GM18873 (cell line): ENCODE measurements around the gene LILRA1.
"Not testable (repeated sequence)": the region's sequence is repeated elsewhere in the genome, so short reads cannot be mapped to it uniquely, and the experiment has no call there.

ENCODE experiments used
- ATAC-seq: cut with Tn5 transposase; IDR thresholded peaks from one replicate; pipeline ENCODE4 v1.9.1; 2021; ENCODE audit warnings: mild to moderate bottlenecking, moderate library complexity, moderate number of reproducible peaks; ENCODE audit not compliant: unreplicated experiment, low FRiP score

The LILRA1 gene

DNA sequence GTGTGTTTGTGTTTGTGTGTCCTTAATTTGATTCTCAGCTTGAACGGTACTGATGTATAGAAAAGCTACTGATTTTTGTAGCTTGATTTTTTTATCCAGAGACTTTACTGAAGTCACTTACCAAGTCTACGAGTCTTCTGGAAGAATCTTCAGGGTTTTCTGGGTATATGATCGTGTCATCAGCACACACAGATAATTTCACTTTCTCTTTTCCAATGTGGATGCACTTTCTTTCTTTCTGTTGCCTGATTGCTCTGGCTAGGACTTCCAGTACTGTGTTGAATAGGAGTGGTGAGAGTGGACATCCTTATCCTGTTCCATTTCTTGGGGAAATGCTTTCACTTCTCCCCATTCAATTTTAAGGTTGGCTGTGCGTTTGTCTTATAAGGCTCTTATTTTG, 29.0 kb downstream of the LILRA1 start:
- ATAC-seq, result no peak

DNA sequence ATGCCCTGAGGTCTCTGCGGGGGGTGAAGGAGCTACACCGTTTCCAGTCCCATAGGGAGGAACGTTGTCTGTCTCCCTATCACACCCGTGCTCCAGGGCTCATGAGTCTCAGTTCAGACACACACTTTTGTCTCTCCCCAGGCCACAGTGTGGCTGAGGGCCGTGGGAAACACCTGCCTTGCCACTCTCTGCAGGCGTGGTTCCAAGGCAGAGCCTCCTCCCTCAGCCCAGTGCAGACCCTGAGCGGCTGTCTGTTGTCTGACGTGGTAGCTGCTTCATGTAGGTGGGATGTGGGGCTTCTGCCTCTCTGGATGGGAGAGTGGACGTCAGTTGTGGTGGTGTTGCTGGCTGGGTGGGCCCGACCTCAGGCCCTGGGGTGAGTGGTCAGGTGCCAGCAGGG, 30.8 kb downstream of the LILRA1 start:
- ATAC-seq, result not testable (repeated sequence)

DNA sequence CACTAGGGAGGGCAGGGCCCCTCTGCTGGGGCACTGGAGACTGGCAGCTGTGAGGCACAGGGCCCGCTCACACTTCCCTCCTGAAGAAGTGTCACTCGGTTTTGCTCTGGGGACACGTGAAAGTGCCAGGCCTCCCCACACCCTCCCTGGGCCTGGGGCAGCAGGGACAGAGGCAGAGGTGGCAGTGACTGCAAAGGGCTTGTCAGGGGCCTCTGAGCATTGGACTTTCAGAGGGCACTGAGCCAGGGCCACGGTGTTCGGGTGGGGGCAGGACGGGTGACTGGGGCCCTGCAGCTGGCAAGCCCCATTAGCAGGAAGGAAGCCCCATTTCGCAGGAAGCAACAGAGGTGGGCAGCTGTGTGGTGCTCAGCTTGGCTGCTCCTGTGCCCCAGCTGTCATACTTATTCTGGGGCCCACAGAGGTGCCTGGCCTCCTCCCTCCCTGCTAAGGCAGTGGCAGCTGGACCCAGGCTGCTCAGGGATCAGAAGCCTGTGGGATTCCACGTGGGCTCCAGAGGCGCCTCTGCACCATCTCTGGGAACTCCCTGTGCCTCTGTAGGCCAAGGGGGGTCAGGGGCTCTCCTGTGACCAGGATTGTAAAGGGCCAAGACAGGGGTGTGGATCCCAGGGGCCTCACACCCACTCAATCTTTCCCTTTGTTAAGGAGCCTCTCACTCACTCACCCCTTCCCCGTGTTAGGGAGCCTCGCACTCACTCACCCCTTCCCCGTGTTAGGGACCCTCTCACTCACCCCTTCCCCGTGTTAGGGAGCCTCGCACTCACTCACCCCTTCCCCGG, 31.7 kb downstream of the LILRA1 start:
- not testable (repeated sequence) for ATAC-seq

DNA sequence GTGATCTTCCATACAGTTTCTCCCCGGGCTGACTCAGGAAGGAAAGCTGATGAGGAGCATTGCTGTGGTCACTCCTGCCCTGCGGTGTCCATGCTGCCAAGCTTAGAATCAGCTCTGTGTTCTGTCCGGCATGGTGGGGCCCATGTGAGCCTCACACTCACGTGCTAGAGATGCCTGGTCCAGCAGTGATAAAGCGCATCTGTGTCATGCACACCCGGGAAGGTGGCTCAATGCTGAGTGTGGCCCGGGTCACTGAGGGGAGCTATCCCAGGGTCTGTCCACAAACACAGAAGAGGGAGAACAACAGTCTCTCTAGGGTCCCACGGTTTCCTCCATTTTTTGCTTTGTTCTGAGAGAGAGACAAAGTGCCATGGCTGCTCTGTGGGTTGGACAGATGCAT, 33.3 kb downstream of the LILRA1 start:
- no peak for ATAC-seq

DNA sequence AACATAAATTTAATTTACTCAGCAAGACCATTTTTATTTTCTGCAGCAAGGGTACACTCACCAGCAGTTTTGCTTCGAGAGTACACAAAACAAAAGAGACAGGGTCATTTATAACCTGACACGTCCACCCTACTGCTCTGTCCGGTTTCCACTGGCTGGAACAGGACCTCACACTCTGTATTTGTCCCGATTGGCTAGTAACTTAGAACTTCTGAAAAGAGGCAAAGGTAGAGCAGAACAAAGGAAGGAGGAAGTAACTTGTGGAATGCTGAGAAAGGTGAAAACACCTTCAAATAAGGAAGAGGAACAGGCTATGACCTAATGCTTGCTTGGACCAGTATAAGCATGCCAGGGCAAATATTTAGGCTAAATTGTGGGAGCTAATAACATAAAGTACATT, 34.5 kb downstream of the LILRA1 start:
- not testable (repeated sequence) for ATAC-seq

DNA sequence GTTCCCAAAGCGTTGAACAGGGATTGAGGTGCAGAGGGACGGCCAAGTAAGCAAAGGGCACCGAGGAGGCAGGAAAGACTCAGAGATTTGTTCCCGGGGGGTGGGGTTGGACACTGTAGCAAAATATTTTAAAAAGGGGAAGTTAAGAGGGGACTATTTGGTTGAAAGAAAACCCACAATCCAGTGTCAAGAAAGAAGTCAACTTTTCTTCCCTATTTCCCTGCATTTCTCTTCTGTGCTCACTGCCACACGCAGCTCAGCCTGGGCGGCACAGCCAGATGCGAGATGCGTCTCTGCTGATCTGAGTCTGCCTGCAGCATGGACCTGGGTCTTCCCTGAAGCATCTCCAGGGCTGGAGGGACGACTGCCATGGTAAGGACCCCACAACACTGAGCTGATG, 36.8 kb downstream of the LILRA1 start, which contains the start of gene LILRB1:
LILRB1 (plus strand) TSS at position 223 of the 400 bp plus-strand sequence. CDS start 590 bp downstream, outside the sequence.
- ATAC-seq, result not testable (repeated sequence)

DNA sequence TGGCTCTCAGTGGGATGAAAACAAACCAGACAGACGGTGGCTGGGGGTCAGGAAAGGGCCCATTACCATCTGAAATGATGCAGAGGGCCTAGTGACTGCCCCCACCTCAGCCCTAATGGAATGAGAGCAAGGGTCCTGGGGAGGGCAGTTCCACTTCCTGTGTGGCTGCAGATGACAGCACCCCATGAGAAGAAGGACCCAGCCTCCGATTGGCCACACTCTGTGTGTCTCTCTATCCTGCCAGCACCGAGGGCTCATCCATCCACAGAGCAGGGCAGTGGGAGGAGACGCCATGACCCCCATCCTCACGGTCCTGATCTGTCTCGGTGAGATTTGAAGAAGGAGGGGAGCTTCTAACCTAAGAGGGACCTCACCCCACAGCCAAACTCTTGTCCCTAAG, 37.4 kb downstream of the LILRA1 start:
- ATAC-seq, result no peak

DNA sequence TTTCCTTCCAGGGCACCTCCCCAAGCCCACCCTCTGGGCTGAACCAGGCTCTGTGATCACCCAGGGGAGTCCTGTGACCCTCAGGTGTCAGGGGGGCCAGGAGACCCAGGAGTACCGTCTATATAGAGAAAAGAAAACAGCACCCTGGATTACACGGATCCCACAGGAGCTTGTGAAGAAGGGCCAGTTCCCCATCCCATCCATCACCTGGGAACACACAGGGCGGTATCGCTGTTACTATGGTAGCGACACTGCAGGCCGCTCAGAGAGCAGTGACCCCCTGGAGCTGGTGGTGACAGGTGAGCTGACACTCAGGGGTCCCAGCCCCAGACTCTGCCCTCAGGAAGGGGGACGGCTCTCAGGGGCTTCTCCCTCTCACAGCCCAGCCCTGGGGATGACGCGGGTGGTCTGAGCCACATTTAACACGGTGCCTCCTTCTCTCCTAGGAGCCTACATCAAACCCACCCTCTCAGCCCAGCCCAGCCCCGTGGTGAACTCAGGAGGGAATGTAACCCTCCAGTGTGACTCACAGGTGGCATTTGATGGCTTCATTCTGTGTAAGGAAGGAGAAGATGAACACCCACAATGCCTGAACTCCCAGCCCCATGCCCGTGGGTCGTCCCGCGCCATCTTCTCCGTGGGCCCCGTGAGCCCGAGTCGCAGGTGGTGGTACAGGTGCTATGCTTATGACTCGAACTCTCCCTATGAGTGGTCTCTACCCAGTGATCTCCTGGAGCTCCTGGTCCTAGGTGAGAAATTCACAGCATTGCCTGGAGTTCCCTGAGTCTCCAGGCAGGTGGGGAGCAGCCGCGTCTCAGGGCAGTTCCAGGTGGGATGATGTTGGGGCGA, 38.3 kb downstream of the LILRA1 start:
- ATAC-seq, result not testable (repeated sequence)

DNA sequence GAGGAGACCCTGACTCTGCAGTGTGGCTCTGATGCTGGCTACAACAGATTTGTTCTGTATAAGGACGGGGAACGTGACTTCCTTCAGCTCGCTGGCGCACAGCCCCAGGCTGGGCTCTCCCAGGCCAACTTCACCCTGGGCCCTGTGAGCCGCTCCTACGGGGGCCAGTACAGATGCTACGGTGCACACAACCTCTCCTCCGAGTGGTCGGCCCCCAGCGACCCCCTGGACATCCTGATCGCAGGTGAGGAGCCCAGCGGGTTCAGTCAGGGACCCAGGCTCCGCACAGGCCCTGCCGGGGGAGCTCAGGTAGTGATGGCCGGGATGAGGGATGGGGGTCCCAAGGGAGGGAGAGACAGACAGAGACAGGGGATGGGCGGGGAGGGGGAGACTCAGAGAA, 39.1 kb downstream of the LILRA1 start:
- not testable (repeated sequence) for ATAC-seq

DNA sequence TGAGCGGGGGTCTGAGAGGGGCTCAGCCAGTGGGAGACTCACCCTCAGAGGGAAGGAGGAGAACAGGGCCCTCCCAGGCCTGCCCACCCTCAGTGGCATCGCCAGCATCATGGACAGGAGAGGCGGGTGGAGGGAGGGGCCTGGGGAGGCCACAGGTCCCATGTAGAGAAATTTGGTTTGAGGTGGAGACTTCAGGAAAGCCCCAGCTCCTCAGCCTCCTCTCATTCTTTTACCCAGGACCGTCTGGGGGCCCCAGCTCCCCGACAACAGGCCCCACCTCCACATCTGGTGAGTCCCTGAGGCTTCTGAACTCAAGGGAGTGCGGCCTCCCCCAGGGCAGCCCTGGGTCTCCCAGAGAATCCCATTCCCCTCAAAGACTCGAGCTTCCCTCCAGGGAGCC, 40.0 kb downstream of the LILRA1 start:
- no peak for ATAC-seq

DNA sequence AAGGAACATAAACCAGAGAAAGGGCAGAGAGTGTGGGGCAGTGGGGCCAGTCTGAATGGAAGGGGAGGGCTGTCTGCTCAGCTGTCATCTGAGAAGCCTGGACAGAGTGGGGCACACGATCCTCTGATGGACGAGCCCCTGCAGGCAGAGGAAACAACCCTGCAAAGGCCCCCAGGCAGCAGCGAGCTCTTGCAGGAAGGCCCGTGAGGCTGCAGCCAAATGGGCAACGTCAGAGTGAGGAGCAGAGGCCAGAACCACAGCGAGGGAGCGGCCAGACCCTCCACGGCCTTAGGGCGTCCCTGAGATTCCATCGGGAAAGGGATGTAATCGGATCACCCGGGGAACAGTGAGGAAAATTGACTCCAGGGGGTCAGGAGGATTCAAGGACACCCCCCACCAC, 42.6 kb downstream of the LILRA1 start:
- ATAC-seq, result not testable (repeated sequence)

DNA sequence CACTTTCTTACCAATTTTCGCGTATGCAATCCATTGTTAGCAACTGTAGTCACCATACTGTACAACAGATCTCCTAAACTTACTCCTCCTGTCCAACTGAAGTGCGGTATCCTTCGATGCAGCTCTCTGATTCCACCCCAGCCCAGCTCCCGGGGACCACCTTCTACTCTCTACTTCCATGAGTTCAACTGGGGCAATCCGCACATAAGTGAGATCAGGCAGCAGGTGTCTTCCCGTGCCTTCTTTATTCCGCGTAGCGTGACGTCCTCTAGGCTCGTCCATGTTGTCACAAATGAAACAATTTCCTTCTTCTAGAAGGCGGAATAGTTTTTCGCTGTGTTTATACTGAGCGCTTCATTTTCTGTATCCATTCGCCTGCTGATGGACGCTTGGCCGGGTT, 45.3 kb downstream of the LILRA1 start:
- ATAC-seq, result no peak

DNA sequence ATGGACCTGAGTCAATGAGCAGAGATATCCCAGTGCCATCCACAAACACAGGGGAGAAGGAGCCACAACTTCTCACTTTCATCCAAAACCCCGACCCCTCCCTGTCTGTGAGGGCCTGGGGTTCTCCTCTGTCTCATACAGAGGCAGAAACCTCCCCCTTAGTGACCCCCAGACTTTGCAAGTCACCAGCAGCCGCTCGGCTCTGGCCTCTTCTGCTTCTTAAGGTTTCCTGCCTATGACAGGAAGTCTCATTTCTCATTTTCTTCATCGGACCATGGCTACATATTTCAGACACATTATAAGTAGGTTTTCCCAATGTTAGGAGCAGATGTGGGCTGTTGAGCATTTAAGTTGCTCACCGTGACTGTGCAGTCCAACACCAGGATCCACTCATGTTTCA, 49.5 kb downstream of the LILRA1 start:
- ATAC-seq, result not testable (repeated sequence)

DNA sequence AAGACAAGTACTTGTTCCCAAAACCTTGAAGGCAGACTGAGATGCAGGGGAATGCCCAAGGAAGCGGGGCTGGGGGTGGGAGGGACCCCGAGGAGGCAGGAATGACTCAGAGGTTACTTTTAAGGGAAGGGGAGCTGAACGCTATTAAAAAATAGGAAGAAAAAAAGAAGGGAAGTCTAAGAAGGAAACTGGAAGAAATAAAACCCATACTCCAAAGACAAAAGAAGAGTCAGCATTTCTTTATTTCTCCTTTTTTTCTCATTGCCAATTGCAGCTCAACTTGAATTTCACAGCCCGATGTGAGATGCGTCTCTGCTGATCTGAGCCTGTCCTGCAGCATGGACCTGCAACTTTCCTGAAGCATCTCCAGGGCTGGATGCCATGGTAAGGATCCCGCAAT, 50.2 kb downstream of the LILRA1 start:
- ATAC-seq, result not testable (repeated sequence)

DNA sequence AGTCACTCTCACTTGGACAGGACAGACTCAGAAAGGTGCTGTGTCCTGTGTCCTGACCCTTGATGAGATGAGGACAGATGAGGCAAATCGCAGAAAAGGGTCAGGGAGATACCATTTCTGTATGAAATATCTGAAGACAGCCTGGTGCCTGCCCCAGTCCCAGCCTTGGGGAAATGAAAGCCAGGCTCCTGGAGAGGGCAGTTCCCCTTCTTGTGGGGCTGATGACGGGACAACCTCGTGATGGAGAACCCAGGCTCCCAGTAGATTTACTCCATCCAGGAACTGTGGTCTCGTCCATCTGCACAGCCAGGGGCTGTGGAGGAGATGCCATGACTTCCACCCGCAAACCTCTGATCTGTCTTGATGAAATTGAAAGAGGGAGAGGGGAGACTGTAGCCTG, 50.6 kb downstream of the LILRA1 start:
- no peak for ATAC-seq

DNA sequence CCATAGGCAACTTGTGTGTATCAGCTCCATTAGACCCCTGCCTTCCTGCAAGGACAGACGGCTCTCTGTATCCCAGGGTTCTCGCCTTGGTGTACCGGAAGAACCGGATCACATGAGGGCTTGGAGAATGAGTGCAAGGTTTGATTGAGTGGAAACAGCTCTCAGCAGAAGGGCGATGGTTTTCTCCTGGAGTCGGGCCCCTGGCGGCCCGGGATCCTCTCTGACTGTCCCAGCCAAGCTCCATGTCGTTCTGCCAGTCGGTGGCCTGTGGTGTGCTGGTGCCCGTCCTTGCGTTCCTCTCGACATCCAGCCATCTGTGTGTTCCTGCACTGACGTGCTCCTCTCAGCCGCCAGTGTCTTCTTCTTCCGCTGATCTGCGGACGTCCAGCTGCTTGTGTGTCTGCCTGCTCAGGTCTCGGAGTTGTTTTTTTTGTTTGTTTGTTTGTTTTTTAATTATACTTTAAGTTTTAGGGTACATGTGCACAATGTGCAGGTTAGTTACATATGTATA, 53.0 kb downstream of the LILRA1 start:
- ATAC-seq, result no peak

DNA sequence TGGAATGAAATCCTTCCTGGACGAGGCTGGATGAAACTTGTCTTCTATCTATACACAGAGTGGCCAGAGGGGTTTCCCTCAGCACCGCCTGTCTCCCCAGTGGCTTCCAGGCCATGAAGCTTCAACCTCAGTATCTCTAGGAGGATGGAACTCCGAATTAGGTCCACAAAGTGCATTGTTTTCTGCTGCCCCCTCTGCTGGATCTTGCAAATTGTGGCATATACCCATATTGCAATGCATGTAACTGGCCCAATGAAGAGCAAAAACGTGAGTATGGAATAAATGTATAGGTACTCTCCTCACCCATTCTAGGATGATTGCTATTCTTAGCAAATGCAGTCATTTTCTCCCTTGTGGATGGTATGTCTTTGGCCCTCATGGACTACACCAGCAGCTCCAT, 54.7 kb downstream of the LILRA1 start:
- no peak for ATAC-seq

DNA sequence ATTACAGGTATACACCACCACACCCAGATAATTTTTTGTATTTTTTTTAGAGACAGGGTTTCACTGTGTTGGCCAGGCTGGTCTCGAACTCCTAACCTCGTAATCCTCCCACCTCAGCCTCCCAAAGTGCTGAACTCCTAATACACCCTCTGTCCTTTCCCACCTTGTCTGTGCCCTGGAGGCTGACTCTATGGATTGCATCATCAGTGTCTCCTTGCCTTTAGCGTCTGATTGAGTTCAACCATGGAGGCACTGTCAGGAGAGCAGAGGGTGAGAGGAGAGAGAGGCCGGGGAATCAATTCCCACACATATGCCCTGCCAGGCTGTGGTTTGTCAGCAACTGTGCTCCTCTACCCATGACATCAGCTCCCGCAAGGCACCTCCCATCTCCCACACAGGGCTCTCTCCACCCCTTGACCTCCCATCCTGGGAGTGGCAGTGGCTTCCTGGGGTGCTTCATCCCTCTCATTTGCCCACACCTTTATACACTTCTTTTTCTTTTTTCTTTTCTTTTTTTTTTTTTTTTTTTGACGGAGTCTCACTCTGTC, 56.8 kb downstream of the LILRA1 start:
- ATAC-seq, result no peak
